ENCODE data around the gene CDV3.

Gene CDV3

DNA sequence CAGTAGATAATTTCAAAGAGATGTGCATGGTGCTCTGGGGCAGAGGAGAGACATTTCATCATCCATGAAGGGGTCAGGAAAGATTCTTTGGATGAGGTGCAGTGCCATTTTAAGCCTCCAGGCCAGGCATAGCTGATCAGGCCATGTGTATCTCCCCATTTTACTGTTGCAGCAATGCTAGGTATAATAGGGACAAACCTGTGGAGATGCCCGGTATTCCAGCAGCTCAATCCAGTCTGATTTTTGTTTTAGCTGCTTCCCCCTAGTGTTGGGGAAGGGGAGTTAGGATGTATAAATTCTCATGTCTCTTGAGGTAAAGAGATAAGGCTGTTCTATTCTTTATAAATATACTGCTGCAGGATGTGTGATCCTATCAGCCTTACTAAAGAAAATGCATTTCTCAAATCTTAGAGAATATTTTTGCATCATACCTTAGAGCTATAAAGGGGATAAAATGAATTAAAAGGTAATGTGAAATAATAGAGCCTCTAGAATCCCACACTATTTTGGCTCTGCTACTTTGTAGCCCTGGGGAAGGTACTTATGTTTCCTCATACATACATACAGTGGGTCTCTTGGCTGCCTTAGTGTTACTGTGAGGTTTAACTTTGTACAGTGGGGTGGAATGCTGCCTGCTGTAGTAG lies 5.2 kb downstream of the CDV3 start (continued):
- TF ChIP-seq, protein P1, sequence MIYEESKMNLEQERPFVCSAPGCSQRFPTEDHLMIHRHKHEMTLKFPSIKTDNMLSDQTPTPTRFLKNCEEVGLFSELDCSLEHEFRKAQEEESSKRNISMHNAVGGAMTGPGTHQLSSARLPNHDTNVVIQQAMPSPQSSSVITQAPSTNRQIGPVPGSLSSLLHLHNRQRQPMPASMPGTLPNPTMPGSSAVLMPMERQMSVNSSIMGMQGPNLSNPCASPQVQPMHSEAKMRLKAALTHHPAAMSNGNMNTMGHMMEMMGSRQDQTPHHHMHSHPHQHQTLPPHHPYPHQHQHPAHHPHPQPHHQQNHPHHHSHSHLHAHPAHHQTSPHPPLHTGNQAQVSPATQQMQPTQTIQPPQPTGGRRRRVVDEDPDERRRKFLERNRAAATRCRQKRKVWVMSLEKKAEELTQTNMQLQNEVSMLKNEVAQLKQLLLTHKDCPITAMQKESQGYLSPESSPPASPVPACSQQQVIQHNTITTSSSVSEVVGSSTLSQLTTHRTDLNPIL (CRISPR knock-in tag; IDR thresholded peaks at IDR 0.05; ENCODE audit: low read depth), result no peak

DNA sequence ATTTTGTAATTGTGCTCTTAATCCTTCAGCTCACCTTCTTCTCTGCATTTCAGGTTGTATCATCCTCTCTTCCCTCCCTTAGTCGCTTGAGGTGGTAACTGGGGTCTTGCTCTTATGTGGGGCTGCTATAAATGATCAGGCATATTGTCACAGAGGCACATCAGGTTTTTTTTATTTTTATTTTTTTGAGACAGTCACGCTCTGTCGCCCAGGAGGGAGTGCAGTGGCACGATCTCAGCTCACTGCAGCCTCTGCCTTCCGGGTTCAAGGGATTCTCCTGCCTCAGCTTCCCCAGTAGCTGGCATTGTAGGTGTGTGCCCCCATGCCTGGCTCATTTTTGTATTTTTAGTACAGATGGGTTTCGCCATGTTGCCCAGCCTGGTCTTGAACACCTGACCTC lies 9.9 kb downstream of the CDV3 start:
- no peak for TF ChIP-seq RARB (CRISPR knock-in tag; IDR thresholded peaks at IDR 0.05)
- TF ChIP-seq ZNF8 (CRISPR knock-in tag; IDR thresholded peaks at IDR 0.05), result no peak
- no peak for TF ChIP-seq ZNF70 (CRISPR knock-in tag; IDR thresholded peaks at IDR 0.05)
- no peak for TF ChIP-seq TCF4 (CRISPR knock-in tag; IDR thresholded peaks at IDR 0.05; ENCODE audit: borderline replicate concordance)
- no peak for TF ChIP-seq ARNTL (CRISPR knock-in tag; IDR thresholded peaks at IDR 0.05; ENCODE audit: borderline replicate concordance, low read depth)
- no peak for TF ChIP-seq ISL1 (CRISPR knock-in tag; IDR thresholded peaks at IDR 0.05)
- no peak for TF ChIP-seq TOX (CRISPR knock-in tag; IDR thresholded peaks at IDR 0.05; ENCODE audit: borderline replicate concordance)
- no peak for TF ChIP-seq PPARA (CRISPR knock-in tag; IDR thresholded peaks at IDR 0.05; ENCODE audit: borderline replicate concordance)
- TF ChIP-seq OSR1 (CRISPR knock-in tag; IDR thresholded peaks at IDR 0.05), result no peak
- no peak for TF ChIP-seq ESRRG (CRISPR knock-in tag; IDR thresholded peaks at IDR 0.05)
- TF ChIP-seq, protein P2, sequence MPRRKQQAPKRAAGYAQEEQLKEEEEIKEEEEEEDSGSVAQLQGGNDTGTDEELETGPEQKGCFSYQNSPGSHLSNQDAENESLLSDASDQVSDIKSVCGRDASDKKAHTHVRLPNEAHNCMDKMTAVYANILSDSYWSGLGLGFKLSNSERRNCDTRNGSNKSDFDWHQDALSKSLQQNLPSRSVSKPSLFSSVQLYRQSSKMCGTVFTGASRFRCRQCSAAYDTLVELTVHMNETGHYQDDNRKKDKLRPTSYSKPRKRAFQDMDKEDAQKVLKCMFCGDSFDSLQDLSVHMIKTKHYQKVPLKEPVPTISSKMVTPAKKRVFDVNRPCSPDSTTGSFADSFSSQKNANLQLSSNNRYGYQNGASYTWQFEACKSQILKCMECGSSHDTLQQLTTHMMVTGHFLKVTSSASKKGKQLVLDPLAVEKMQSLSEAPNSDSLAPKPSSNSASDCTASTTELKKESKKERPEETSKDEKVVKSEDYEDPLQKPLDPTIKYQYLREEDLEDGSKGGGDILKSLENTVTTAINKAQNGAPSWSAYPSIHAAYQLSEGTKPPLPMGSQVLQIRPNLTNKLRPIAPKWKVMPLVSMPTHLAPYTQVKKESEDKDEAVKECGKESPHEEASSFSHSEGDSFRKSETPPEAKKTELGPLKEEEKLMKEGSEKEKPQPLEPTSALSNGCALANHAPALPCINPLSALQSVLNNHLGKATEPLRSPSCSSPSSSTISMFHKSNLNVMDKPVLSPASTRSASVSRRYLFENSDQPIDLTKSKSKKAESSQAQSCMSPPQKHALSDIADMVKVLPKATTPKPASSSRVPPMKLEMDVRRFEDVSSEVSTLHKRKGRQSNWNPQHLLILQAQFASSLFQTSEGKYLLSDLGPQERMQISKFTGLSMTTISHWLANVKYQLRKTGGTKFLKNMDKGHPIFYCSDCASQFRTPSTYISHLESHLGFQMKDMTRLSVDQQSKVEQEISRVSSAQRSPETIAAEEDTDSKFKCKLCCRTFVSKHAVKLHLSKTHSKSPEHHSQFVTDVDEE (CRISPR knock-in tag; IDR thresholded peaks at IDR 0.05), result no peak
- no peak for ATAC-seq

DNA sequence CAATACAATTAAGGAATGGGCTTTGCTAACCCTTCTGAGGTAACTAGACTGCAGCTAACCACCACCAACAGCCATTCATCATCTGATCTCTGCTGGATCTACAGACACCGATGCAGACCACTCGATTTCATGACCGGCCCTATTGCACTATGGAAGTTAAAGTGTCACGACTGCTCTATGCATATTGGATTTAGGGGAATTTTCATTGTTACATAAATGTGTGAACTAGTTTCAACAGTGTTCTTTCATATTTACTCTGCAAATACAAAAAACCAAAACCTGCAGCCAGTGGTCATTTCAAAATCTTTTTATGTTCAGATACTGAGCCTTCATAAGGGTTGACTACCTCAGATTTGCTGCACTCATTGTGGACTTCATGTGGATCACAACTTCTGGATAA lies 14.5 kb downstream of the CDV3 start:
- no peak for ATAC-seq
- TF ChIP-seq ZNF8 (CRISPR knock-in tag; IDR thresholded peaks at IDR 0.05) (no peak), OSR1 (CRISPR knock-in tag; IDR thresholded peaks at IDR 0.05) (no peak), ZNF565 (CRISPR knock-in tag; conservative IDR thresholded peaks at IDR 0.05; ENCODE audit: low read depth) (no peak), TOX (CRISPR knock-in tag; IDR thresholded peaks at IDR 0.05; ENCODE audit: borderline replicate concordance) (no peak), SNAI2 (CRISPR knock-in tag; IDR thresholded peaks at IDR 0.05) (no peak), ESRRG (CRISPR knock-in tag; IDR thresholded peaks at IDR 0.05) (no peak), ZNF70 (CRISPR knock-in tag; IDR thresholded peaks at IDR 0.05) (no peak), ISL1 (CRISPR knock-in tag; IDR thresholded peaks at IDR 0.05) (no peak), RARB (CRISPR knock-in tag; IDR thresholded peaks at IDR 0.05) (no peak)

DNA sequence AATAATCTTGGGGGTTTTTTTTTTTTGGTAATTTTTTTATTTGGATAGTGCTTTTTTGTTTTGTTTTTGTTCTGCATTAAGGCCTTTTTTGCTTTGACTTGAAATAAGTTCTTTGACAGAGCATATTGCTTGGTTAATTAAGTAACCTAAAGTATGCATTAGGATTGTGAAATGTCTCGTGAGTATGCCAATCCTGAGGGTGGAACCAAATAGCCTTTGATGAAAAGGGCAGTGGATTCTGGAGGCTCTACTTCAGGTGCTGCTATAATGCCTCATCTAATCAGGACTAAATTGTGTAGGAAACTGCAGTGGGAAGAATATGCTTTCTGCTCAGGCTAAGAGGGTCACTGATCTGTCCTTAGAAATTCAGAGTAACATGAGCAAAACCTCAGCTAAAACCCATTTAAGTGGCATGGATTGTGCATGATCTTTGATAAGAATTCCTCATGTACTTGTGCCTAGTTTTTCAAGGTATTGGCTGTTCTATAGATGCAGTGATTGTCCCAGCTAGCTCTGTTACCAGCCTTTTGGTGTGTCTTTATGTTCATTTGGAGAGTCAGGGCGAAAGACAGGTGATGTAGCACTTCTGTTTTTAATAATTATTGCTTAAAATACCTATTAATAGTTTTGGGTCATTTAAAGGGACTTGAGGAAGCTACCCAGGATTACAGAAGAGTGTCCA lies 15.4 kb downstream of the CDV3 start:
- ATAC-seq, result no peak
- TF ChIP-seq ZFP3 (CRISPR knock-in tag; IDR thresholded peaks at IDR 0.05) (no peak), TOX (CRISPR knock-in tag; IDR thresholded peaks at IDR 0.05; ENCODE audit: borderline replicate concordance) (no peak)

DNA sequence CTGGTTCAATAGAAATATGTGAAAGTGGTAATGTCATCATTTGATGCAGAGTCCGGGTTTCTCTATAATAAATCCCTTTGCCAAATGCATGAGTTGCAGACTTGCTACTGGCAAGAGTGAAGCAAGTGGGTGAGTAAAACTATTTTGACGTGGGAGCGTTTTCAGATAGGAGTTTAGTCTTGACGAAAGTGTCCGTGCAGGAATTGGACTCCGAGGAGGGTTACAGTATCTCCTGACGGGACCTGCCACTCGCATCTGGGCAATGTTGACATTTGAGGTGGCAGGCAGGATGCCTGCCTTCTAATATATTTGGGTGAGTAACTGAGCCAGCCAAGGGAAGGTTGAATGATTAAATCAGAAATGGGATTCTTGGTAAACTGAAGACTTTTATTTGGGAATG lies 16.0 kb downstream of the CDV3 start:
- ATAC-seq, result no peak
- TF ChIP-seq ISL1 (CRISPR knock-in tag; IDR thresholded peaks at IDR 0.05) (no peak), TCF4 (CRISPR knock-in tag; IDR thresholded peaks at IDR 0.05; ENCODE audit: borderline replicate concordance) (no peak), CSDC2 (CRISPR knock-in tag; IDR thresholded peaks at IDR 0.05) (no peak), ZFP3 (CRISPR knock-in tag; IDR thresholded peaks at IDR 0.05) (no peak), GLIS3 (CRISPR knock-in tag; IDR thresholded peaks at IDR 0.05) (no peak), ZFP30 (CRISPR knock-in tag; IDR thresholded peaks at IDR 0.05) (no peak), ESRRG (CRISPR knock-in tag; IDR thresholded peaks at IDR 0.05) (no peak), ZNF565 (CRISPR knock-in tag; conservative IDR thresholded peaks at IDR 0.05; ENCODE audit: low read depth) (no peak), SNAI2 (CRISPR knock-in tag; IDR thresholded peaks at IDR 0.05) (no peak), TOX (CRISPR knock-in tag; IDR thresholded peaks at IDR 0.05; ENCODE audit: borderline replicate concordance) (no peak), BACH2 (CRISPR knock-in tag; IDR thresholded peaks at IDR 0.05; ENCODE audit: borderline replicate concordance) (no peak)
- TF ChIP-seq, protein P1 (CRISPR knock-in tag; IDR thresholded peaks at IDR 0.05; ENCODE audit: low read depth), result no peak
- TF ChIP-seq, protein P3, sequence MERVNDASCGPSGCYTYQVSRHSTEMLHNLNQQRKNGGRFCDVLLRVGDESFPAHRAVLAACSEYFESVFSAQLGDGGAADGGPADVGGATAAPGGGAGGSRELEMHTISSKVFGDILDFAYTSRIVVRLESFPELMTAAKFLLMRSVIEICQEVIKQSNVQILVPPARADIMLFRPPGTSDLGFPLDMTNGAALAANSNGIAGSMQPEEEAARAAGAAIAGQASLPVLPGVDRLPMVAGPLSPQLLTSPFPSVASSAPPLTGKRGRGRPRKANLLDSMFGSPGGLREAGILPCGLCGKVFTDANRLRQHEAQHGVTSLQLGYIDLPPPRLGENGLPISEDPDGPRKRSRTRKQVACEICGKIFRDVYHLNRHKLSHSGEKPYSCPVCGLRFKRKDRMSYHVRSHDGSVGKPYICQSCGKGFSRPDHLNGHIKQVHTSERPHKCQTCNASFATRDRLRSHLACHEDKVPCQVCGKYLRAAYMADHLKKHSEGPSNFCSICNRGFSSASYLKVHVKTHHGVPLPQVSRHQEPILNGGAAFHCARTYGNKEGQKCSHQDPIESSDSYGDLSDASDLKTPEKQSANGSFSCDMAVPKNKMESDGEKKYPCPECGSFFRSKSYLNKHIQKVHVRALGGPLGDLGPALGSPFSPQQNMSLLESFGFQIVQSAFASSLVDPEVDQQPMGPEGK (CRISPR knock-in tag; IDR thresholded peaks at IDR 0.05; ENCODE audit: borderline replicate concordance), result no peak
- TF ChIP-seq, protein P4, sequence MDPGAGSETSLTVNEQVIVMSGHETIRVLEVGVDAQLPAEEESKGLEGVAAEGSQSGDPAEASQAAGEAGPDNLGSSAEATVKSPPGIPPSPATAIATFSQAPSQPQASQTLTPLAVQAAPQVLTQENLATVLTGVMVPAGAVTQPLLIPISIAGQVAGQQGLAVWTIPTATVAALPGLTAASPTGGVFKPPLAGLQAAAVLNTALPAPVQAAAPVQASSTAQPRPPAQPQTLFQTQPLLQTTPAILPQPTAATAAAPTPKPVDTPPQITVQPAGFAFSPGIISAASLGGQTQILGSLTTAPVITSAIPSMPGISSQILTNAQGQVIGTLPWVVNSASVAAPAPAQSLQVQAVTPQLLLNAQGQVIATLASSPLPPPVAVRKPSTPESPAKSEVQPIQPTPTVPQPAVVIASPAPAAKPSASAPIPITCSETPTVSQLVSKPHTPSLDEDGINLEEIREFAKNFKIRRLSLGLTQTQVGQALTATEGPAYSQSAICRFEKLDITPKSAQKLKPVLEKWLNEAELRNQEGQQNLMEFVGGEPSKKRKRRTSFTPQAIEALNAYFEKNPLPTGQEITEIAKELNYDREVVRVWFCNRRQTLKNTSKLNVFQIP (CRISPR knock-in tag; IDR thresholded peaks at IDR 0.05; ENCODE audit: borderline replicate concordance, low read depth), result no peak

Measured in SK-N-SH treated with all-trans-retinoic acid at 6 μM for 48 hours (cell line).